Smooth muscle cell (in vitro differentiated cells): ENCODE results near the gene TNS3. TPM values are rescaled to one million over a fixed set of nuclear protein-coding genes. Genes with fewer than 3 reads are reported as not detected.

Source experiments
- DNase-seq: peaks from one replicate; lab custom pipeline; 2025; ENCODE audit not compliant: unreplicated experiment; lab: John Stamatoyannopoulos, UW
- H2AFZ ChIP-seq: fragments of 200-600 bp; sonication (generic); 2 replicates; pipeline ENCODE4 v1.6.0; 2016; ENCODE audit warnings: antibody characterized with exemption, low read depth, mild to moderate bottlenecking
- H3F3A ChIP-seq: fragments of 200-600 bp; sonication (generic); 2 replicates; pipeline ENCODE4 v1.6.0; 2017; ENCODE audit warnings: antibody characterized with exemption, low read depth
- H3K27ac ChIP-seq: fragments of 200-600 bp; sonication (generic); 2 replicates; pipeline ENCODE4 v1.5.1; 2016; ENCODE audit warnings: low read depth, mild to moderate bottlenecking
- H3K27me3 ChIP-seq: fragments of 200-600 bp; sonication (generic); 2 replicates; pipeline ENCODE4 v1.6.1; 2016; ENCODE audit warnings: low read depth, mild to moderate bottlenecking
- H3K36me3 ChIP-seq: fragments of 200-600 bp; sonication (generic); 2 replicates; pipeline ENCODE4 v1.5.1; 2016; ENCODE audit warnings: low read depth
- H3K4me1 ChIP-seq: fragments of 200-600 bp; sonication (generic); 2 replicates; pipeline ENCODE4 v1.5.1; 2016; ENCODE audit warnings: low read depth
- H3K4me2 ChIP-seq: fragments of 200-600 bp; sonication (generic); 2 replicates; pipeline ENCODE4 v1.6.0; 2016; ENCODE audit warnings: mild to moderate bottlenecking
- H3K4me3 ChIP-seq: fragments of 200-600 bp; sonication (generic); 2 replicates; pipeline ENCODE4 v1.5.1; 2016; ENCODE audit warnings: mild to moderate bottlenecking
- H3K79me2 ChIP-seq: fragments of 200-600 bp; sonication (generic); 2 replicates; pipeline ENCODE4 v1.6.0; 2016; ENCODE audit warnings: low read depth, mild to moderate bottlenecking
- H3K9ac ChIP-seq: fragments of 200-600 bp; sonication (generic); 2 replicates; pipeline ENCODE4 v1.6.0; 2016; ENCODE audit warnings: low read depth
- H3K9me3 ChIP-seq: fragments of 200-600 bp; sonication (generic); replicated peaks from 2 replicates; pipeline ENCODE4 v1.5.1; 2016; ENCODE audit warnings: low read depth
- H4K20me1 ChIP-seq: fragments of 200-600 bp; sonication (generic); 2 replicates; pipeline ENCODE4 v1.6.0; 2016; ENCODE audit warnings: low read depth
- CTCF ChIP-seq: fragments of 200-600 bp; sonication (generic); IDR thresholded peaks from 2 replicates; pipeline ENCODE4 v1.5.1; 2017; ENCODE audit warnings: borderline replicate concordance, mild to moderate bottlenecking, antibody characterized with exemption; ENCODE audit not compliant: insufficient read depth, poor library complexity, severe bottlenecking
- WGBS: methylation state at CpG from one replicate; pipeline ENCODE4 v1.1.7; 2016; ENCODE audit warnings: low lambda C conversion rate; 5-methylcytosine and 5-hydroxymethylcytosine counted together
- polyA plus RNA-seq: library from polyadenylated mRNA; unstranded; fragments of >200 nt; fragmentation: Nextera tagmentation; extraction: Ambion mirVana; gene quantifications from 2 replicates; pipeline ENCODE4 v1.2.1, GENCODE V29; 2016
- total RNA-seq: library from RNA; depleted of rRNA; stranded (reverse); fragments of >200 nt; gene quantifications from 2 replicates; pipeline ENCODE4 v1.2.3, GENCODE V29; 2014

TNS3 gene
- total and polyA plus RNA-seq, 2 experiments from 2014 or later, result 32.6 to 50.5 TPM

- no peak overlapping the region for H3K27ac ChIP-seq
- peaks cover 26% of the 10 kb centered on the region for H3F3A ChIP-seq
- WGBS, result 88% methylated on average over 10 of the region's 10 CpGs
- TF ChIP-seq CTCF, result no peak
- DNase-seq, result no peak
- no peaks in the 10 kb centered on the region for H3K36me3 ChIP-seq
- H3K79me2 ChIP-seq, result peaks cover 10% of the 10 kb centered on the region
- H2AFZ ChIP-seq, result no peak overlapping the region
- no peak overlapping the region for H3K9ac ChIP-seq
- H3K4me3 ChIP-seq, result no peak overlapping the region
- no peak overlapping the region for H3K4me2 ChIP-seq
- H3K27me3 ChIP-seq, result no peaks in the 10 kb centered on the region
- no peaks in the 10 kb centered on the region for H3K9me3 ChIP-seq
- H4K20me1 ChIP-seq, result peaks cover 91% of the 10 kb centered on the region
- H3K4me1 ChIP-seq, result peaks cover 12% of the 10 kb centered on the region
Measured at GRCh38 chr7:47385536-47386125, 196.3 kb downstream of the TNS3 start.

- Histone ChIP-seq H3K27ac (no peak overlapping the region), H3K9ac (no peak overlapping the region), H3K79me2 (peaks cover 10% of the 10 kb centered on the region), H4K20me1 (peaks cover 93% of the 10 kb centered on the region), H2AFZ (no peak overlapping the region), H3K36me3 (no peaks in the 10 kb centered on the region), H3K9me3 (no peaks in the 10 kb centered on the region), H3F3A (peaks cover 26% of the 10 kb centered on the region), H3K4me1 (peaks cover 18% of the 10 kb centered on the region), H3K27me3 (no peaks in the 10 kb centered on the region), H3K4me3 (no peak overlapping the region), H3K4me2 (no peak overlapping the region)
- WGBS, result 86% methylated on average over 13 of the region's 13 CpGs
- TF ChIP-seq CTCF, result no peak
- DNase-seq, result no peak
Measured at GRCh38 chr7:47384755-47385535, 197.0 kb downstream of the TNS3 start.

GRCh38 chr7:47383696-47384445 lies 198.0 kb downstream of the TNS3 start:
- Histone ChIP-seq H3K4me1 (peaks cover 26% of the 10 kb centered on the region), H3K9me3 (no peaks in the 10 kb centered on the region), H3K27me3 (no peaks in the 10 kb centered on the region), H3K36me3 (no peaks in the 10 kb centered on the region), H3F3A (peaks cover 26% of the 10 kb centered on the region), H2AFZ (no peak overlapping the region), H3K4me3 (no peak overlapping the region), H3K9ac (no peak overlapping the region), H3K4me2 (no peak overlapping the region), H4K20me1 (peaks cover 97% of the 10 kb centered on the region), H3K79me2 (peaks cover 10% of the 10 kb centered on the region), H3K27ac (no peak overlapping the region)
- 93% methylated on average over 10 of the region's 10 CpGs for WGBS
- TF ChIP-seq CTCF, result no peak
- no peak for DNase-seq
